HG03060 (cell line): ENCODE data around the gene LYSMD1.
A peak's percentile ranks its signal among the peaks of the same experiment; 100 is the strongest.

Source experiments
- ATAC-seq: cut with Tn5 transposase; IDR thresholded peaks from one replicate; pipeline ENCODE4 v1.9.1; 2021; ENCODE audit warnings: low read depth, moderate number of reproducible peaks; ENCODE audit not compliant: unreplicated experiment

LYSMD1 gene

GRCh38 chr1:151175863-151176262 lies 10.2 kb upstream of the LYSMD1 start, which contains the start of gene TMOD4:
TMOD4 (minus strand) TSS chr1:151175981; CDS start chr1:151174875, 1,106 bp downstream.
- ATAC-seq, result no peak

- no peak for ATAC-seq
Measured at GRCh38 chr1:151175041-151175741, 9.5 kb upstream of the LYSMD1 start.

GRCh38 chr1:151171190-151171589 lies 5.5 kb upstream of the LYSMD1 start:
- ATAC-seq, result no peak

GRCh38 chr1:151167116-151167515 lies 1.4 kb upstream of the LYSMD1 start:
- ATAC-seq, result no peak

- ATAC-seq, result no peak
Measured at GRCh38 chr1:151166505-151166956, 829 bp upstream of the LYSMD1 start.

GRCh38 chr1:151165281-151165737 lies 393 bp downstream of the LYSMD1 start:
- no peak for ATAC-seq

- ATAC-seq, result no peak
Measured at GRCh38 chr1:151164732-151165280, 896 bp downstream of the LYSMD1 start.

- no peak for ATAC-seq
Measured at GRCh38 chr1:151159373-151159772, 6.3 kb downstream of the LYSMD1 start.

- ATAC-seq, result no peak
Measured at GRCh38 chr1:151158751-151159251, 6.9 kb downstream of the LYSMD1 start.

- no peak for ATAC-seq
Measured at GRCh38 chr1:151158326-151158725, 7.4 kb downstream of the LYSMD1 start.

GRCh38 chr1:151157067-151157531 lies 8.6 kb downstream of the LYSMD1 start:
- no peak for ATAC-seq

- ATAC-seq, result no peak
Measured at GRCh38 chr1:151156515-151156819, 9.2 kb downstream of the LYSMD1 start, which contains the start of gene TNFAIP8L2. TNFAIP8L2 (plus strand) TSS chr1:151156649; CDS start chr1:151158698, 2,049 bp downstream.

- no peak for ATAC-seq
Measured at GRCh38 chr1:151147665-151148064, 18.0 kb downstream of the LYSMD1 start.

GRCh38 chr1:151147132-151147503 lies 18.6 kb downstream of the LYSMD1 start:
- no peak for ATAC-seq

GRCh38 chr1:151146412-151147131 lies 19.1 kb downstream of the LYSMD1 start, which contains the start of gene SEMA6C:
SEMA6C (minus strand) TSS chr1:151146631; CDS start chr1:151142621, 4,010 bp downstream.
- ATAC-seq, result peak; percentile 86

- ATAC-seq, result no peak
Measured at GRCh38 chr1:151146072-151146411, 19.7 kb downstream of the LYSMD1 start.

- ATAC-seq, result no peak
Measured at GRCh38 chr1:151145304-151146071, 20.2 kb downstream of the LYSMD1 start.

GRCh38 chr1:151144474-151145303 lies 21.0 kb downstream of the LYSMD1 start:
- ATAC-seq, result no peak

- no peak for ATAC-seq
Measured at GRCh38 chr1:151143986-151144385, 21.7 kb downstream of the LYSMD1 start.

- ATAC-seq, result no peak
Measured at GRCh38 chr1:151143057-151143435, 22.7 kb downstream of the LYSMD1 start.
